Fibroblast of the aortic adventitia (primary cell): Measurements from ENCODE around the gene SPINK1. TPM values are rescaled to one million over a fixed set of nuclear protein-coding genes. Genes with fewer than 3 reads are reported as not detected.
"Not testable (repeated sequence)": the region's sequence is repeated elsewhere in the genome, so short reads cannot be mapped to it uniquely, and the experiment has no call there.

Experiments
- DNase-seq: peaks from one replicate; pipeline ENCODE4 v3.0.0-alpha.2; 2010; ENCODE audit warnings: low read depth
- H3K4me3 ChIP-seq: 2 replicates; pipeline ENCODE4 v1.5.1; 2011; ENCODE audit warnings: low read depth, mild to moderate bottlenecking, control low read depth, low read length, moderate library complexity
- CTCF ChIP-seq: IDR thresholded peaks from 2 replicates; pipeline ENCODE4 v1.5.1; 2011; ENCODE audit warnings: mild to moderate bottlenecking, low read length, control low read depth, inconsistent platforms; ENCODE audit not compliant: insufficient read depth
- total RNA-seq: library from RNA; depleted of rRNA; stranded (reverse); fragments of >200 nt; gene quantifications from 2 replicates; pipeline ENCODE4 v1.2.3, GENCODE V29; 2012; ENCODE audit warnings: low replicate concordance

SPINK1 gene
- total RNA-seq, 1 donor, result not detected

GRCh38 chr5:147805030-147805454, 26.4 kb downstream of the SPINK1 start:
- no peak for TF ChIP-seq CTCF
- H3K4me3 ChIP-seq, result no peak overlapping the region
- no peak for DNase-seq

- DNase-seq, result no peak
- no peak for TF ChIP-seq CTCF
- H3K4me3 ChIP-seq, result no peak overlapping the region
Observed at GRCh38 chr5:147804334-147804733, 27.1 kb downstream of the SPINK1 start.

GRCh38 chr5:147803926-147804325, 27.5 kb downstream of the SPINK1 start:
- no peak overlapping the region for H3K4me3 ChIP-seq
- DNase-seq, result no peak
- no peak for TF ChIP-seq CTCF

- DNase-seq, H3K4me3 ChIP-seq: not testable (repeated sequence)
Observed at GRCh38 chr5:147803161-147803560, 28.3 kb downstream of the SPINK1 start.

- no peak overlapping the region for H3K4me3 ChIP-seq
- no peak for TF ChIP-seq CTCF
- DNase-seq, result no peak
Observed at GRCh38 chr5:147801461-147801860, 30.0 kb downstream of the SPINK1 start.

- no peak for TF ChIP-seq CTCF
- DNase-seq, result no peak
- H3K4me3 ChIP-seq, result no peak overlapping the region
Observed at GRCh38 chr5:147800491-147800890, 31.0 kb downstream of the SPINK1 start.

GRCh38 chr5:147796556-147797308, 34.7 kb downstream of the SPINK1 start:
- no peak for TF ChIP-seq CTCF
- no peak overlapping the region for H3K4me3 ChIP-seq
- DNase-seq, result no peak
